Activated CD4-positive, alpha-beta memory T cell treated with anti-CD3 and anti-CD28 coated beads, Interleukin-2, amount 10 ng/mL, durations not matched to agents 7 days and 5 days (primary cell): Measurements from ENCODE around the gene LPP. TPM values are rescaled to one million over a fixed set of nuclear protein-coding genes. Genes with fewer than 3 reads are reported as not detected.

Source experiments
- CTCF ChIA-PET: fragments of 350-600 bp; sonication (Branson Sonifier 250); formaldehyde crosslinking; loops from one replicate; lab custom pipeline; 2021; ENCODE audit warnings: antibody characterized with exemption, inconsistent platforms; lab: Charles Lee
- POLR2A ChIA-PET: fragments of 350-600 bp; sonication (Branson Sonifier 250); formaldehyde crosslinking; loops from one replicate; lab custom pipeline; 2021; ENCODE audit warnings: antibody characterized with exemption; lab: Charles Lee
- DNase-seq: peaks from one replicate; pipeline ENCODE4 v3.0.0-alpha.2; 2020
- H3K27ac Mint-ChIP-seq: one replicate; pipeline ENCODE4 v1.8.0; 2021; ENCODE audit warnings: mild to moderate bottlenecking, mixed read lengths
- H3K27me3 Mint-ChIP-seq: one replicate; pipeline ENCODE4 v1.8.0; 2021; ENCODE audit warnings: mixed read lengths
- H3K36me3 Mint-ChIP-seq: one replicate; pipeline ENCODE4 v1.8.0; 2021; ENCODE audit warnings: low read depth, mixed read lengths
- H3K4me1 Mint-ChIP-seq: one replicate; pipeline ENCODE4 v1.8.0; 2021; ENCODE audit warnings: mixed read lengths
- H3K4me3 Mint-ChIP-seq: one replicate; pipeline ENCODE4 v1.8.0; 2021; ENCODE audit warnings: mild to moderate bottlenecking, mixed read lengths
- H3K9me3 Mint-ChIP-seq: one replicate; pipeline ENCODE4 v1.8.0; 2021; ENCODE audit warnings: mixed read lengths
- total RNA-seq, 2 experiments: library from RNA; stranded (reverse); gene quantifications; one replicate each; pipeline ENCODE4 v1.2.3, GENCODE V29; 2021

Gene LPP
- total RNA-seq, 2 experiments from 2014 or later = 51.4 to 52.4 TPM

DNA sequence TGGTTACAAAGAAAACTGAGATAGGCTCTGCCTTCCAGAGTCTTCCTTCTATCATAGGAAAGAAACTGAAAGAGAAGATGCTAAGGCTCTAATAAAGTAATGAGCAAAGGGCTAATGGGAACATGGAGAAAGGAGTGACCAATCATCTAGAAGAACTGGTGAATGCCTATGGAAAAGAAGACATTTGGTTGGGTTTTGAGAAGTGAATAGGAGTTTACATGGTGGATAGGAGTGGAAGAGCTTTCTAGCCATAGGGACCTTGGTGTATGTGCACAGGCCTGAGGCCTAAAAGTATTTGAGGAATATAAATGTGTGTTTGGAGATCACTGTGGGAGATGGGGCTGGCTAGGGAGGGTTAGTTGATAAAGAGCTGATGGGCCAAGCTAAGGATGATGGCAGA, 6.8 kb downstream of the LPP start:
- ChIA-PET POLR2A (interaction anchor here (1.1 to 1.3 kb wide), 2 partner anchors 8 to 417 kb away, joined by 3 read pairs; no protein-coding TSS in a partner anchor), CTCF (interaction anchor here (1.2 to 1.4 kb wide), 2 partner anchors 420 to 421 kb away, joined by 3 read pairs; no protein-coding TSS in a partner anchor)
- peaks cover 82% of the 10 kb centered on the region for H3K4me1 Mint-ChIP-seq
- DNase-seq = no peak
- H3K27ac Mint-ChIP-seq = no peak overlapping the region
- H3K9me3 Mint-ChIP-seq = no peaks in the 10 kb centered on the region
- H3K27me3 Mint-ChIP-seq = no peaks in the 10 kb centered on the region
- H3K4me3 Mint-ChIP-seq = no peak overlapping the region
- H3K36me3 Mint-ChIP-seq = peaks cover 63% of the 10 kb centered on the region

DNA sequence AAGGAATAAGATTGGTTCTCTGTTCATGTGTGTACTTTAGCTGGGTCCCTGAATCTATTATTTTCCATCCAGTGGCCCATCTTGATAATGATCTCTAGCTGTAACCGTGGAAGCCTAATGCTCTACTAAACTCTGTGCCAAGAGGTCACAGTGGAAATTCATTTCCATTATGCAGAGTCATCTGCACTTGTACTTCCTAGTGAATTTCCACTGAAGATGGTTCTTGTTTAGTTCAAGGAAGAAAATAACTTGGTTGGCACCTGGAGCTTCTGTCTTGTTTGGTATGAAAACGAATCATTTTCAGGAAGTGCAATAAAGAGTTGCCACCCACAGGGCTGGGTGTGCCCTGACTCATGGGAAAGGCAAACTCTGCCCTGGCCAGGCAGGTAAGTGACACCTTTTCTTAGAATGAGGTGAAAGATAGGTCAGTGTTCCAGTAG, 10.3 kb downstream of the LPP start:
- DNase-seq = no peak
- peaks cover 39% of the 10 kb centered on the region for H3K36me3 Mint-ChIP-seq
- H3K4me1 Mint-ChIP-seq = peaks cover 63% of the 10 kb centered on the region
- H3K27ac Mint-ChIP-seq = peak overlapping the region; percentile 70
- H3K4me3 Mint-ChIP-seq = no peak overlapping the region
- CTCF ChIA-PET = interaction anchor here (1.2 to 4.9 kb wide), 2 partner anchors 9 to 425 kb away, joined by 3 to 37 read pairs; no protein-coding TSS in a partner anchor
- POLR2A ChIA-PET = interaction anchor here (0.9 to 4.5 kb wide), 2 partner anchors 10 to 365 kb away, joined by 3 to 50 read pairs; partner anchors contain the start of gene LPP
- H3K27me3 Mint-ChIP-seq = no peaks in the 10 kb centered on the region
- H3K9me3 Mint-ChIP-seq = no peaks in the 10 kb centered on the region

DNA sequence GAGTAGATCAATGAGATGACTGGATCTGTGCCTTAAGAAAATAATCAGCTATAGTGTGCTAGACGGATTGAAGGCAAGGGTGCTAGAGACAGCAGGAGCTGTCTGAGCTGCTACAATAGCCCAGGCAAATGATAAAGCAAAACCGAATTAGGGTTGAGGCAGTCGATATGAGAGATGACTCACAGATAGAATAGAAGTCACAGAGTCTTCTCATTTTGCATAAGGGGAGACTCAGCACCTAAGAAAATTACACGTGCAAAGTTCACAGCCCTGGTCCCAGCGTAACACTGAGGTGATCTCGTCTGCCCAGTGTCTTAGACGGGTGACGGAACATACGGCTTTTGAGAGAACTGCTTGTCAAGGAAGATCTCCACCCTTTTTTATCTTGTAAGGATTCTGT, 11.6 kb downstream of the LPP start:
- ChIA-PET POLR2A (interaction anchor here (0.6 to 4.5 kb wide), 3 partner anchors 11 to 420 kb away, joined by 3 to 50 read pairs (median 12); partner anchors contain the start of genes BCL6 and LPP), CTCF (interaction anchor here (0.9 to 4.9 kb wide), 3 partner anchors 10 to 789 kb away, joined by 3 to 37 read pairs (median 3); no protein-coding TSS in a partner anchor)
- Mint-ChIP-seq H3K4me1 (peaks cover 67% of the 10 kb centered on the region), H3K4me3 (no peak overlapping the region), H3K27ac (peak overlapping the region; percentile 18), H3K9me3 (no peaks in the 10 kb centered on the region), H3K27me3 (no peaks in the 10 kb centered on the region), H3K36me3 (peaks cover 34% of the 10 kb centered on the region)
- DNase-seq = no peak

- no peak overlapping the region for H3K27ac Mint-ChIP-seq
- H3K4me1 Mint-ChIP-seq = peaks cover 70% of the 10 kb centered on the region
- ChIA-PET CTCF (interaction anchor here (0.9 to 4.9 kb wide), 5 partner anchors 9 to 789 kb away, joined by 3 to 37 read pairs (median 3); no protein-coding TSS in a partner anchor), POLR2A (interaction anchor here (0.7 to 4.5 kb wide), 3 partner anchors 12 to 807 kb away, joined by 3 to 50 read pairs (median 12); partner anchors contain the start of genes BCL6 and LPP)
- H3K4me3 Mint-ChIP-seq = no peak overlapping the region
- peaks cover 33% of the 10 kb centered on the region for H3K36me3 Mint-ChIP-seq
- no peaks in the 10 kb centered on the region for H3K9me3 Mint-ChIP-seq
- no peak for DNase-seq
- H3K27me3 Mint-ChIP-seq = no peaks in the 10 kb centered on the region
Observed at GRCh38 chr3:188166441-188166840, 12.5 kb downstream of the LPP start.

DNA sequence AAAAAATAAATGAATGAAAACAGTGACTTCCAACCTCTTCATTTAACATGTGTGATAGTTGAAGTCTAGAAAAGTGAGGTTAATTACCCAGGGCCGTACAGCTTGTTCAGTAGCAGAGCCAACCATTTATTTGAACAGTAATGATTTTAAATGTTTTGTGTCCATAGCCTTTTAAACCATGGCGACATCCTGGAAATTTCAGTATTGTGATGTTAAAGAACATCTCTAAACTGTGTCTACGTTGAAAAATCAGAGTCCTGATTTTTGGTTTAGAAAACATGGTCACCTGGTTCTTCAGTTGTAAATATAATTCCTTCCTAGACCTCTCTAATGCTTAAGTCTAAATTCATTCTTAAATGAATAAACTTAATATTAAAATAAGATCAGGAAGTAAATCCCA, 14.2 kb downstream of the LPP start:
- no peak overlapping the region for H3K27ac Mint-ChIP-seq
- H3K4me3 Mint-ChIP-seq = no peak overlapping the region
- peaks cover 25% of the 10 kb centered on the region for H3K36me3 Mint-ChIP-seq
- ChIA-PET CTCF (interaction anchor here (4.9 kb wide), 1 partner anchor 428 kb away, joined by 37 read pairs; no protein-coding TSS in a partner anchor), POLR2A (no interaction called here)
- no peaks in the 10 kb centered on the region for H3K9me3 Mint-ChIP-seq
- H3K27me3 Mint-ChIP-seq = no peaks in the 10 kb centered on the region
- DNase-seq = no peak
- H3K4me1 Mint-ChIP-seq = peaks cover 60% of the 10 kb centered on the region

GRCh38 chr3:188168648-188169047, 14.7 kb downstream of the LPP start:
- Mint-ChIP-seq H3K4me1 (peaks cover 58% of the 10 kb centered on the region), H3K27ac (no peak overlapping the region), H3K27me3 (no peaks in the 10 kb centered on the region), H3K4me3 (no peak overlapping the region), H3K9me3 (no peaks in the 10 kb centered on the region), H3K36me3 (peaks cover 23% of the 10 kb centered on the region)
- DNase-seq = no peak
- CTCF ChIA-PET = no interaction called here
- POLR2A ChIA-PET = no interaction called here

DNA sequence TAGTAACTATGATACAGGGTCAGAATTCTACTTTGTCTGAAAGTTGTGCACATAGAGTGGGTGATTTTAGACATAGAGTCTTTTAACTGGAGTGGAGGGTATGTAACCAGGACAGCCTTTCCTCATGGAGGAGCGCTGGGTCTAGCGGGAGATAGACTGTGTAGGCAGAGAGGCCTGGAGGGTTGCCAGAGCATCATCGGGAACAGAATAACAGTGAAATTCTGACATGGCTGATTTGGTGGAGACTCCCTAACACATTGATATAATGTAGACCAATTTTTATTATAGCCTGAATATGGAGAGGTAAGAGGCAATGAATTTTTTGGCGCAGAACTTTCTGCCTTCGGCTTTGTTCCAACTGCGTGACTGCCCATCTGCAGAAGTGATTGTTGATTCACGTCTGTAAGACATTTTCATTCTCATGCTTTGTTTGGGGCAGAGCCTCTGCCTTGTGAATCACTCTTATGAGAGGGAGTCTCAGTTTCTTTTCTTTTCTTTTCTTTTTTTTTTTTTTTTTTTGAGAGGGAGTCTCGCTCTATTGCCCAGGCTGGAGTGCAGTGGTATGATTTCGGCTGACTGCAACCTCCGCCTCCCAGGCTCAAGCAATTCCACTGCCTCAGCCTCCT, 16.0 kb downstream of the LPP start:
- H3K27me3 Mint-ChIP-seq = no peaks in the 10 kb centered on the region
- H3K36me3 Mint-ChIP-seq = peaks cover 26% of the 10 kb centered on the region
- H3K4me3 Mint-ChIP-seq = no peak overlapping the region
- DNase-seq = no peak
- H3K27ac Mint-ChIP-seq = peak overlapping the region; percentile 69
- no peaks in the 10 kb centered on the region for H3K9me3 Mint-ChIP-seq
- CTCF ChIA-PET = interaction anchor here (1.2 to 1.3 kb wide), 3 partner anchors 15 to 430 kb away, joined by 3 to 10 read pairs (median 3); partner anchors contain the start of gene LPP
- POLR2A ChIA-PET = interaction anchor here (0.6 to 1.5 kb wide), 6 partner anchors 14 to 455 kb away, joined by 3 to 6 read pairs (median 3); partner anchors contain the start of genes BCL6 and LPP
- peaks cover 56% of the 10 kb centered on the region for H3K4me1 Mint-ChIP-seq

DNA sequence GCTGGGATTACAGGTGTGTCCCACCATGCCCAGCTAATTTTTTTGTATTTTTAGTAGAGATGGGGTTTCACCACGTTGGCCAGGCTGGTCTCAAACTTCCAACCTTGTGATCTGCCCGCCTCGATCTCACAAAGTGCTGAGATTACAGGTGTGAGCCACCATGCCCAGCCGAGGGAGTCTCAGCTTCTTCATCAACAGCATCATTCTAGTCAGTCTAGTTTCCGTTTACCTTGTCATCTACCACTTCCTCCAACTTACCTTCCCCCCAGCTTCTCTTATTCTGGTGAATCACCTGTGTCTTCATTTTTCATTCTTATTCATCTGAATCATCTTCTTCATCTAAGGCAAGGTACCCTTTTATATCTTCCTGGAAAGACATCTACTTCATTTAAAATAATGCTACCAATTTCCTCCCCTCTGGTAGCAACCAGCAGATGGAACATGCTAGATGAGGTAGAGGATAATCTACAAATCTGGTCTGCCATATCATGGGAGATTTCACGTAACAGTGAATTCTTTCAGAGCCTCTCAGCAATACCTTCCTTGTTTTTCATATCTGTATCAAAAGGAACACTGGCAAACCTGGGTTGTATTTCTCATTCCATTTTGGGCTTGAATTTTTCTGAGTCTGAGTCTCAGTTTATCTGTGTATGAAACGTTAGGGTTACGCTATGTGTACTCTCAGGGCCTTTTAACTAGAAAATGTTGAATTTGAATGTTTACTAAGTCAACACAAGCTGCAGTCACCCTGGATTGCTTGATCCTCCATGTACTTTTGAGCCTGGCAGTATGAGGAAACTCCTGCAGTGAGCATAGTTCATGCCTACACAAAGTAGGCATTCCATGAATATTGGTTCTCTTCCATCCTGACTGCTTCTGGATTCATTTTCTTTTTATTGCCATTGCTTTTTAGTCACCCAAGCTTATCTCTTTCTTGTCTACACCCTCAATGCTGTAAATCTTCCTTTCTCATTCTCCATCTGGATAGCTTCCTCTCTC, 16.8 kb downstream of the LPP start:
- no peak overlapping the region for H3K4me3 Mint-ChIP-seq
- no peaks in the 10 kb centered on the region for H3K9me3 Mint-ChIP-seq

GRCh38 chr3:188171682-188172467, 17.9 kb downstream of the LPP start:
- CTCF ChIA-PET = interaction anchor here (1.6 kb wide), 1 partner anchor 432 kb away, joined by 3 read pairs; no protein-coding TSS in a partner anchor
- H3K4me1 Mint-ChIP-seq = peaks cover 50% of the 10 kb centered on the region
- H3K9me3 Mint-ChIP-seq = no peaks in the 10 kb centered on the region
- POLR2A ChIA-PET = interaction anchor here (0.6 kb wide), 1 partner anchor 558 kb away, joined by 3 read pairs; no protein-coding TSS in a partner anchor
- H3K27ac Mint-ChIP-seq = no peak overlapping the region
- H3K4me3 Mint-ChIP-seq = no peak overlapping the region
- H3K36me3 Mint-ChIP-seq = peaks cover 29% of the 10 kb centered on the region
- no peaks in the 10 kb centered on the region for H3K27me3 Mint-ChIP-seq
- DNase-seq = no peak

More for the DNA sequence above, 16.8 kb downstream of the LPP start:
- H3K36me3 Mint-ChIP-seq = peaks cover 24% of the 10 kb centered on the region
- no peaks in the 10 kb centered on the region for H3K27me3 Mint-ChIP-seq
- peak overlapping the region; percentile 69 for H3K27ac Mint-ChIP-seq
- H3K4me1 Mint-ChIP-seq = peaks cover 53% of the 10 kb centered on the region
- ChIA-PET POLR2A (interaction anchor here (0.6 to 1.5 kb wide), 6 partner anchors 15 to 559 kb away, joined by 3 to 6 read pairs (median 3); partner anchors contain the start of genes BCL6 and LPP), CTCF (interaction anchor here (1.2 to 1.3 kb wide), 3 partner anchors 16 to 431 kb away, joined by 3 to 10 read pairs (median 3); partner anchors contain the start of gene LPP)
- DNase-seq = peak; percentile 47

- H3K4me1 Mint-ChIP-seq = peaks cover 57% of the 10 kb centered on the region
- H3K9me3 Mint-ChIP-seq = no peaks in the 10 kb centered on the region
- DNase-seq = no peak
- no peaks in the 10 kb centered on the region for H3K27me3 Mint-ChIP-seq
- H3K4me3 Mint-ChIP-seq = no peak overlapping the region
- ChIA-PET POLR2A (no interaction called here), CTCF (interaction anchor here (0.7 kb wide), 1 partner anchor 434 kb away, joined by 3 read pairs; no protein-coding TSS in a partner anchor)
- peaks cover 41% of the 10 kb centered on the region for H3K36me3 Mint-ChIP-seq
- H3K27ac Mint-ChIP-seq = no peak overlapping the region
Observed at GRCh38 chr3:188174317-188175044, 20.5 kb downstream of the LPP start.

DNA sequence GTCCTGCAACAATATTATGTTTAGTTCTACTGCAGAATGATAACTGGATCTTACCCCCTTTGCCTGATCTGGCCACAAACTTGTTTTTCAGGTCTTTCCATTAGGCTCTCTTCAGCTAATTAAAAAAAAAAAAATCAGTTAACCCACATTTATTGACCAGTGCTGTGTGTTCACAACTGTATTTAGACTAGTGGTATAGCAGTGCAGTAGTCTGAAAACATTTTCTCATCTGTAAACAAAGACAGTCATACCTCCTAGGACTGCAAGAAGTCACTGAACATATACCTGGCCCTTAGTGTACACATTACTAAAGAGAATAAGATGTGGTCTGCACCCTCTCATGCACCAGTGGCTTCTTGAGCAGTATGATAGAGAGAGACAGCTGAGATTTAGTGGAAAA, 22.5 kb downstream of the LPP start:
- no peaks in the 10 kb centered on the region for H3K9me3 Mint-ChIP-seq
- H3K27me3 Mint-ChIP-seq = no peaks in the 10 kb centered on the region
- no peak for DNase-seq
- CTCF ChIA-PET = interaction anchor here (0.5 to 0.9 kb wide), 2 partner anchors 89 to 436 kb away, joined by 3 read pairs; no protein-coding TSS in a partner anchor
- H3K27ac Mint-ChIP-seq = no peak overlapping the region
- peaks cover 42% of the 10 kb centered on the region for H3K36me3 Mint-ChIP-seq
- H3K4me3 Mint-ChIP-seq = no peak overlapping the region
- POLR2A ChIA-PET = interaction anchor here (0.8 kb wide), 1 partner anchor 21 kb away, joined by 3 read pairs; no protein-coding TSS in a partner anchor
- H3K4me1 Mint-ChIP-seq = peaks cover 42% of the 10 kb centered on the region
